AG10803 (cell line): ENCODE measurements around the gene MMP14.
"Not testable (repeated sequence)": the region's sequence is repeated elsewhere in the genome, so short reads cannot be mapped to it uniquely, and the experiment has no call there.

Experiments
- DNase-seq: peaks from one replicate; pipeline ENCODE4 v3.0.0; 2010; ENCODE audit warnings: low read depth
- H3K4me3 ChIP-seq: 2 replicates; pipeline ENCODE4 v1.5.1; 2011; ENCODE audit warnings: mild to moderate bottlenecking, low read length, control low read depth
- TF ChIP-seq, protein P1 (sequence below): conservative IDR thresholded peaks from 2 replicates; pipeline ENCODE4 v1.5.1; 2011; ENCODE audit warnings: mild to moderate bottlenecking, low read length, control low read depth, inconsistent platforms

The MMP14 gene

DNA sequence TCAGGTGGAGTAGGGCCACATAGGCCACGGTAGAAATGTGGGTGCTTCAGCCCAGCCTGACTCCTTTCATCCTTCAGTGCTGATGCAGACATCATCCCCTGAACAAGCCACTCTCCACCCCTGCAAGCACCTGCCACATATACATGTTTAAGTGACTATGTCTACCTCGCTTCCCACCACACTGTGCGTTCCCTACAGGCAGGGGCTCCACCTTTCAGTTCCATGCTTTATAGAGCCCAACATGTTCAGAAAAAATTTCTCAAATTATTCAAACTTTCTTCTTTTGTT, 32.8 kb upstream of the MMP14 start:
- no peak for DNase-seq
- TF ChIP-seq, protein P1, sequence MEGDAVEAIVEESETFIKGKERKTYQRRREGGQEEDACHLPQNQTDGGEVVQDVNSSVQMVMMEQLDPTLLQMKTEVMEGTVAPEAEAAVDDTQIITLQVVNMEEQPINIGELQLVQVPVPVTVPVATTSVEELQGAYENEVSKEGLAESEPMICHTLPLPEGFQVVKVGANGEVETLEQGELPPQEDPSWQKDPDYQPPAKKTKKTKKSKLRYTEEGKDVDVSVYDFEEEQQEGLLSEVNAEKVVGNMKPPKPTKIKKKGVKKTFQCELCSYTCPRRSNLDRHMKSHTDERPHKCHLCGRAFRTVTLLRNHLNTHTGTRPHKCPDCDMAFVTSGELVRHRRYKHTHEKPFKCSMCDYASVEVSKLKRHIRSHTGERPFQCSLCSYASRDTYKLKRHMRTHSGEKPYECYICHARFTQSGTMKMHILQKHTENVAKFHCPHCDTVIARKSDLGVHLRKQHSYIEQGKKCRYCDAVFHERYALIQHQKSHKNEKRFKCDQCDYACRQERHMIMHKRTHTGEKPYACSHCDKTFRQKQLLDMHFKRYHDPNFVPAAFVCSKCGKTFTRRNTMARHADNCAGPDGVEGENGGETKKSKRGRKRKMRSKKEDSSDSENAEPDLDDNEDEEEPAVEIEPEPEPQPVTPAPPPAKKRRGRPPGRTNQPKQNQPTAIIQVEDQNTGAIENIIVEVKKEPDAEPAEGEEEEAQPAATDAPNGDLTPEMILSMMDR: no peak

DNA sequence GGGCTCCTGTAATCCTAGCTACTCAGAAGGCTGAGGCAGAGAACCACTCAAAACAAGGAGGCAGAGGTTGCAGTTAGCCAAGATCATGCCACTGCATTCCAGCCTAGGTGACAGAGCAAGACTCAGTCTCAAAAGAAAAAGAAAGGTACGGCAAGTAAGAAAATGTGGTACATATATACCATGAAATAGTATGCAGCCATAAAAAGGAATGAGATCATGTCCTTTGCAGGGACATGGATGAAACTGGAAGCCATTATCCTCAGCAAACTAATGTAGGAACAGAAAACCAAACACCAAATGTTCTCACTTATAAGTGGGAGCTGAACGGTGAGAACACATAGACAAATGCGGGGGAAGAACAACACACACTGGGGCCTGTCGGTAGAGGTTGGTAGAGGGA, 31.1 kb upstream of the MMP14 start:
- DNase-seq, H3K4me3 ChIP-seq: not testable (repeated sequence)

More for the DNA sequence above, 32.8 kb upstream of the MMP14 start:
- no peak overlapping the region for H3K4me3 ChIP-seq

DNA sequence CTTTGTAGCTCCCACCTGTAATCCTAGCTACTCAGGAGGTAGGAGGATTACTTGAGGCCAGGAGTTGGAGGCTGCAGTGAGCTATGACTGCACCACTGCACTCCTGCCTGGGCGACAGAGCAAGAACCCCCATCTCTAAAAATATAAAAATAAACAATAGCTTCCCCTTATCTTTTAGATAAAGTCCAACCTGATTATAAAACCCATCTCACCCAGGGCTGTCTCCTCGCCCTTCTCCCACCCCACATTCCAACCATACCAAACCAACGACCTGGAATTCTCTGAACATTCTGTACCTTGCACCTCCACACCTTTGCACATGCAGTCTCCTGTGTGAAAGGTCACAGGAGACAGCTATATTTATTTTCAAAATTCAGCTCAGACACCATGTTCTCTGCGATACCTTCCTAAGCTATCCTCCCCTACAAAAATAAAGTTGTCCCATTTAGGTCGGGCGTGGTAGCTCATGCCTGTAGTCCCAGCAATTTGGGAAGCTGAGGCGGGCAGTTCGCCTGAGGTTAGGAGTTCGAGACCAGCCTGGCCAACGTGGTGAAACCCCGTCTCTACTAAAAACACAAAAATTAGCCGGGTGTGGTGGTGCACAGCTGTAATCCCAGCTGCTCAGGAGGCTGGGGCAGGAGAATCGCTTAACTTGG, 28.8 kb upstream of the MMP14 start:
- DNase-seq: no peak
- TF ChIP-seq, protein P1: no peak

DNA sequence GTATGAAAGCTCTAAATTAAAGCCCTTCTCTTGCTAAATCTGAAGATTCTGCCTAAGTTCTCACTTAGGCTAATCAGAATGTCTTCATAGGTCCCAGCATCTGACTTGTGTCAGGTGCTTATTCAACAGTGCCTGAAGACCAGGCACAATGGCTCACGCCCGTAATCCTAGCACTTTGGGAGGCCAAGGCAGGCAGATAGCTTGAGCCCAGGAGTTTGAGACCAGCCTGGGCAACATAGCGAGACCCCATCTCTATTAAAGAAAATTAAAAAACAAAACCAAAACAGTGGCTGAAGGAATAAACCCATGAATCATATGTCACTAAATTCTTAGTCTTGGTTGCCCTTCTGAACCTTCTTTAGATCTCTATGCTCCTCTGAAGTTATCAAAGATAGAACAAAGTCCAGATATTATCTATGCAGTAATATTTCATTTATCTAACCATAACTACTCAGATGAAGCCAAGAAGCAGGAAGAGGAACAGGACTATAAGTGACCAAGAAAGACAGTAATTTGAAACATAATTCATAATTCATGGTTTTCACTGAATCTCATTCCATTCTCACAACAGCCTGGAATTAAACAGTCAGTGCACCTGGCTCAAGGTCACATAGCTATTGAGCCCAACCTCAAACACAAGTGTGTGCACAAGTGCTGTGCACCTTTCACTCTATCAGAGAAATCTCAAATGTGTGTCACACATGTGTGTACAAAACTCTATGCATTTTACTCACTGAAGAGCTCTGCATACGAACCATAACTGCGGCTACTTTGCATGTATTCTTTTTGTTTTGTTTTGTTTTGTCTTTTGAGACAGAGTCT, 27.8 kb upstream of the MMP14 start:
- H3K4me3 ChIP-seq: no peak overlapping the region
- TF ChIP-seq, protein P1: no peak
- no peak for DNase-seq

More for the DNA sequence above, 28.8 kb upstream of the MMP14 start:
- no peak overlapping the region for H3K4me3 ChIP-seq

DNA sequence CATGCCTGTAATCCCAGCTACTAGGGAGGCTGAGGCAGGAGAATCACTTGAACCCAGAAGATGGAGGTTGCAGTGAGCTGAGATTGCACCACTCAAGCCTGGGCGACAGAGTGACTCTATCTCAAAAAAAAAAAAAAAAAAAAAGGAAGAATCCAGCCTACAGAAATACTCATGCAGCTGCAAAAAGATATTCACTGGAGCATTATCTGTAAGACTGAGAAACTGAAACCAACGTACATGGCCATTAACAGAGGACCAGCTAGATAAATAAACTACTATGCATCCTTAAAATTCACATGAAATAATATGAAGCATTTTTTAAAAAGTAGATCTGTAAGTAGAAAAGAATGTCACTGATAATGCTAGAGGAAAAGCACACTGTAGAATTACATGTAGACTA, 24.7 kb upstream of the MMP14 start:
- TF ChIP-seq, protein P1: no peak
- no peak overlapping the region for H3K4me3 ChIP-seq
- DNase-seq: no peak

DNA sequence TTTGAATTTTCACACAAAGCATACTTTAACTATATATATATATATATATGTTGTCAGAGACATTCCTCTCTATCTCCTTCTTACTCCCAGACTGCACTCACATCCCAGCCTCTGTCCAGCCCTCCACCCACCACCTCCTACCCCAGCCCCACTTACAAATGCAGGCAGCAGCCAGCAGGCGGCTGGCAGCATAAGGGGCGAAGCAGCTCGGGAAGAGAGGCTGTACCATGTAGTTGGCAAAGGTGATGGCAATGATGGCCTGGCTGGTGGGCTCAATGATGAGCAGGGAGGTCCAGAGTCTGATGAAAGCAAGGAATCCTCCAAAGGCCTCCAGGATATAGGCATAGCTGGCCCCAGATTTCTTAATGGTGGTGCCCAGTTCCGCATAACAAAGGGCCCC, 23.6 kb upstream of the MMP14 start:
- H3K4me3 ChIP-seq: no peak overlapping the region
- TF ChIP-seq, protein P1: no peak
- no peak for DNase-seq

DNA sequence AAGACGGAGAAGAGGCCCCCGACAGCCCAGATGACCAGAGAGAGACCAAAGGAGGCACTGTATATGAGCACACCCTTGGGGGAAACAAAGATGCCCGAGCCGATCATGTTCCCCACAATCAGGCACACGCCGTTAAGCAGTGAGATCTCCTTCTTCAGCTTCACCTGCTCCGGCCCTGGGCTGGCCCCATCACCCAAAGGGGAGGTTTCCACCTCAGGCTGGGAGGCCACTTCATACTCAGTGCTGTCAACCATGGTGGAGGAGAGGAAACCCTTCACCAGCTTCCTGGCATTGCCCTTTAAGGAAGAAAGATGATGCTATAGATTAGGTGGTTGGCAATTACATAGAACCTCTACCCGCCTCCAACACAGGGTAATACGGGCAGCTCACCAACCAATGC, 23.2 kb upstream of the MMP14 start:
- DNase-seq: no peak
- no peak overlapping the region for H3K4me3 ChIP-seq
- TF ChIP-seq, protein P1: no peak
